Measurements from ENCODE around the gene NTM.

The NTM gene

DNA sequence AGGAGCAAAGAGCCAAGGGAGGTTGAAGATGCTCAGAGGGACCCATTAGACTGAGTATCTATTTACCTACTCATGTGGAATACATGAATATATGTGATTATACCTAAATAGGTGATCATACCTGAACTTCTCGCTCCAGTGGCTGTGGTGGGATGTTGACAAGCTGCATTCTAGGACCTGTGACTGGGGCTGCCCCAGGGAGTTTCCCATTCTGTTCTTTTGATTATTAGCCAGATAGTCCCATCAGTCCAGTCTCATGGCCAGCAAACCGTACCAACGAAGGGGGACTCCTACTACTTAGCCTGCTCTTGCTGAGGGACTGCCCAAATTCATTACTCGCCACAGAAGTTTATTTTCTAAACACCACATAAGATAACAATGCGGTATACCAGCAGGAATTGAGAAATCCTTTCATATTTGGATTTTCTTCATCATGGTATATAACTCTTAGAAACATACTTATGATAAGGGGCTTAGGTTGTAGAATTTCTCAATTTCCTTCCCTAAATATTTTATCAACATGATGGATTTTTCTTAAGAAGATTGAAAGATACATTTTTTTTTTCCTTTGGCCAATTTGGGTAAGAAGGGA lies 273.9 kb downstream of the NTM start:
- no peak for DNase-seq (ENCODE audit: low read depth)

DNA sequence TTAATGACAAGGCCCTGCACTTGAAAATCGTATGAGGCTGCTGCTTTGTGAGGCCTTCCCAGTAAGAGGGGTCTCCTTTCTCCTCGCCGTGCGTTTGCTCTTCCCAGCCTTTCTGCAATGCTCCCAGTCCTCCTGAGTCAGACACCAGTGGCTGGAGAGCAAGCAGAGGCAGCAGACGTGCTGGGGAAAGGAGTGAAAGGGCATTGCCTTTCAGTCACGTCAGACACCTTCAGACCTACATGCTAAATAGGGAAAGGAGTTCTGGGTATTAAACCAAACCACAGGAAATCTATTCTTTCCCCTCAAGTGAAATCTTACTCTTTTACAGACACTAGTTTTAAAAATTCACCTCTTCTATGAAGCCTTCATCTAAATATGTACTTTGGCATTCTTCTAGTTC lies 274.8 kb downstream of the NTM start:
- DNase-seq (ENCODE audit: low read depth) = no peak

DNA sequence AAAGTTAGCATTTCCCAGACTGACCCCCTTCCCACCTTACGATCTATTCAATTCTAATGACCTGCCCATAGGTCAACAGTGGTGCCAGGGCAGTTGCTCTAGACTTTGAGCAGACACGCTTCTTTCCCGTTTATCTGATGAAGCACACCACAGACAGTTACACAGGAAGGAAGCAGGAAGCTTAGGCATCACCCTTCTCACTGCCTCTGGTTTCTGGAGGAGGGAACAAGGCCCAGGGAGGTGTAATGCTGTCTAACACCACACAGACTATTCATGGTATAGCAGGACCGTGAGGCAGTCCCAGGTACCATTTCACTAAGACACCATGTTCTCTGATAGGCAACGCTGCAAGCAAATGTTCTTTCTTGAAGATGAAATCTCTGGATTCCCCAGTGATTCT lies 279.4 kb downstream of the NTM start:
- DNase-seq (ENCODE audit: low read depth) = no peak

DNA sequence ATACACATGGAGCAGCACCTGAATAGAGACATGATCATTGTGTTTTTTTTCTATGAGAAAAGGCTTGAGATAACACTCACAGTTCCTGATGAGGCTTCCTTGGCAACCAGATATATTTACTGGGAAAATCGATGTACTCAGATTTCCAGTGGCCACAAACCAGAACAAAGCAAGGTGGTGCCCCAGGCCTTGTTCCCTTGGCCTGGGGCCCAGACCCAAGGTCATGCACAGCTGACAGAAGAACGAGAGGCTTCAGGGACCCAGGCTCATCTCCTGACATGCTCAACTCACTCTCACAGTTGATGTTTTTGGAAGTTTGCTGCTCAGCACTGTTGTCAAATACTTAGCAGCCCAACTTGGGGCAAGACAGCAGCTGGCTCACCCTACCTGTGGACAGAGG lies 281.8 kb downstream of the NTM start:
- no peak for DNase-seq (ENCODE audit: low read depth)

DNA sequence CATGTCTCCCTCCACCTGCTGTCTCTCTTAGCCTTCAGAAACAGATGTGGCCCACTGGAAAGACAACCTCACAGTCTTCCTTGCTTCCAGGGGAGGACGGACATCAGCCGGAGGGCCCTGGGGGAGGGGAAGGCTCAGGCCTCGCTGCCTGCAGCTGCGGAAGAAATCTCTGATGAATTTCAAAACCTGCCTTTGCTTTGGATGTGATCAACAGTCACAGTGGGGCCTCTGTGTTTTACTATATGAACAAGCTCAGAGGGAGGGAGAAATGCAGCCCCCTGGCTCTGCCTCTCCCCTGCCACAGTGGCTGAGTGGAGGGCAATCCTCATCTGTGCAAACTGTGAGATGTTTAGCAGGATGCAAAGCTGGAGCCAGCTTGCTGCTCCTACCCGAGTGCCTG lies 282.8 kb downstream of the NTM start:
- no peak for DNase-seq (ENCODE audit: low read depth)

DNA sequence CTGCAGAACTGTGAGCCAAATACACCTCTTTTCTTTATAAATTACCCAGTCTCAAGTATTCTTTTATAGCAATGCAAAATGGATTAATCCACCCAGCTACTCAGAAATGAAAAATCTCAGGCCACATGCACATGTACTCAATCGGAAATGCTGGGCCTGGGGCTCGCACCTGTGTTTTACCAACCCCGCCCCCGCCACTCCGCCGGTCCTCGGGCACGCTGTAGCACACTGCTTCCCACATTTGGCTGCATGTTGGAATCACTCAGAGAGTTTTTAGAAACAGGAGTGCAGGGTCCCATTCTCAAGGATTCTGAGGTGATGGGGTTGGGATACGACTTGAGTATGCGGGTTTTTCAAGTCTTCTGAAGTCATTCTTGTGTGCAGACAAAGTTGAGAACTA lies 284.4 kb downstream of the NTM start:
- no peak for DNase-seq (ENCODE audit: low read depth)

DNA sequence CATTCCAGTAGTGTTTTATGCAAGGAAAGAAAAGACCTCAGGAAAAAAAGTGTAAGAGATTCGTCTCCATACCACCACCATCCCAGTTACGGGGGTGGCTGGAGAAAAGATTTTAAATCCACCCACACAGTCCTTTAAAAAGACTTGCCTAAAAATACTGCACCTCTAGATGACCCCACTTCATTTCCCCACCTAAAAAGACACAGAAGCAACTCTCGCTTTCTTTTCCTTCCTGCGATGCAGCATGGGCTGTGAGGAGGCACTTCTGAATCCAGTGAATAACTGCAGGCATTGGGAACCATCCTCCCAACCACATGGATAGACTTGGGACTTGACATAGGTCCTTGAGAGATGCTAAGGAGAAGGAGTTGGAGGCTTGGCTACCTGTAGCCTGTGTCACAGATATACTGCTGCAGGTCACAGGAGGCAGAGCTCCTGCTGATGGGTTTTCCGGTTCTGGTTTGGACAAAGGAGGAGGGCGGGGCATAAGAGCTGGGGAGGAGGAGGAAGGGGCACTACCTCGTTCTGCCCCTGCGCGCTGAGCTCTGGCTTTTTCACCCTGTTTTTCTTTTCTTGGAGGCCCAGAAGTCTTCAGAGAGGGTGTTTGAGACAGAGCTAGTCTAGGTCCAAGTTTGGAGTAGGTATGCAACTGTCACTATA lies 285.9 kb downstream of the NTM start:
- DNase-seq (ENCODE audit: low read depth) = no peak

DNA sequence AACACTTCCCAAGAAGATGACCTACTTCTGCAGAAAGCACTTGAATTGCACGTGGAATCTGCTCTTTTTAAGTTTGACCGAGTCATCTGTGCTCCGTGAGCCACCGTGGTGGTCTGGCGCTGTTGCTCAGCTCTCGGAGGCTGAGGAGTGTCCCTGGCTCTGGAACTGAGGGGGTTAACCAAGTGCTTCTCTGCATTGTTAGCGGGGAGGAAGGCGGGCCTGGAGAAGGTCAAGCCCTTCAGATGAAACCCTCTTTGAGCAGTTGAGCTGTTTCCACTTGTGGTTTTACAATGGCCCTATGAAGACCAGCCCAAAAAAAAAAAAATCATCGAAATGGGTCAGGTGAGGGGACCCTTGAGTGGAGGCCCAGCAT lies 286.4 kb downstream of the NTM start:
- no peak for DNase-seq (ENCODE audit: low read depth)

DNA sequence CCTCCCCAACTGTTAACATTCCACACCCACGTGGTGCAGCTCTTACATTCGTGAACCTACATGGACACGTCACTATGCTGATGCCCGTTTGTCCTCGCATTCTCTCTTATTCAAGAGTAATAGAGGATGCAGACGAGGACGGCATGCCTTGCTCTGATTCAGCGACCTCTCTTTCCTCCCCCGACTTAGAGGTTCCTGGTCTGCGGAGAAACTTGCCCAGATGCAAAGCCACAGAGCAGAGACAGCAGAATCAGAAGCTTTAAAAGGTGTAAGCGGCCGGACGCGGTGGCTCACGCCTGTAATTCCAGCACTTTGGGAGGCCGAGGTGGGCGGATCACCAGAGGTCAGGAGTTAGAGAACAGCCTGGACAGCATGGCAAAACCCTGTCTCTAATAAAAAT lies 288.0 kb downstream of the NTM start:
- no peak for DNase-seq (ENCODE audit: low read depth)

DNA sequence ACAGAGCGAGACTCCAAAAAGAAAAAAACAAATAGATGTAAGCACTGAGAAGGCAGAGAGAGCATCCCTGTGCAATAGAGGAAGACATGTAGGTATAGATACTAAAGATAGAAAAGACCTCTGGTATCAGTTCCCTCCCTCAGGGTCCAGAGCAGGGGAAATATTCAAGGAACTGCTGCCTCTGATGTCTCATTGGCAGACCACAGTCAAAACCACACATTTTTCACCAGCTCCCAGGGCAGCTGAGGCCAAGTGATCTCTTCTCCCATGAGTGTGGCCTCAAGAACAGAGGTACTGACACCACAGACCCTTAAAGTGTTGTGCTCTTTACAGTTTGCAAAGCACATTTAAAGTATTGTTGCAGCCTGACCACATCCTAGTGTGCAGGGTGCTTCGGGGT lies 288.5 kb downstream of the NTM start:
- DNase-seq (ENCODE audit: low read depth) = no peak

DNA sequence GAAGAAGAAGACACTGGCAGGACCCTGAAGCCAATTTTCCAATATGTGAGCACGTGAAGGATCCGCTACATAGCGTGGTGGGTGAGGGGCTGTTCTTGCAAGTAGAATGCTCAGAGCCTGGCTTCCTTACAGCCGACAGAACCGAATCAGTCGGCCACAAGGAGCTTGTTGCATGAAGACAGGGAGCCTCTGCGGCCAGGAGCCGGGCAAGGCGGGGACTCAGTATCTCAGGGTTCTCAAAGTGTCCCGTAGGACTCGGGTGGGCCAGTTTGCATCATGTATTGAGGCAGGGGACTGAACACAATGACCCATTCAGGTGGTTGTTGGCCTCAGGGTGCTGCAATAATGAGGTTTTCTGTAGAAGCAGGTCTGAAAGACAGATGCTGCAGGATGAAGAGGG lies 289.5 kb downstream of the NTM start:
- no peak for DNase-seq (ENCODE audit: low read depth)

DNA sequence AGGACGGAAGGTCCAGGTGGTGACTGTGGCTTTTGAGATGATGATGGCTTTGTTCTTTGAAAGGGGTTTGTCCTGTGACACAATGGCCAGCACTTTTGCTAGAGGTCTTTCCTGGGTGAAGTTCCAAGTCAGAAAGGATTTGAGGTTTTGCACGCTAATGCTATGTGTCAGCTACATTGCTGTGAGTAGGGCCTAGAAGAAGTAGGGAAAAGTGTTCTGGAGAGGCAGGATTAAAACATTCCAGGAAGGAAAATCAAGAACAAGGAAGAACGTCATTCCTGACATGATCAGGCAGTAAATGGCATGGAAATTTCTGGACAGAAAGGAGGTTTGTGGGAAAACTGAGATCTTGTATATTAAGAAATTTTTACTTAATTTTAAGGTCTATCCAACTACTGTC lies 290.7 kb downstream of the NTM start:
- DNase-seq (ENCODE audit: low read depth) = no peak

DNA sequence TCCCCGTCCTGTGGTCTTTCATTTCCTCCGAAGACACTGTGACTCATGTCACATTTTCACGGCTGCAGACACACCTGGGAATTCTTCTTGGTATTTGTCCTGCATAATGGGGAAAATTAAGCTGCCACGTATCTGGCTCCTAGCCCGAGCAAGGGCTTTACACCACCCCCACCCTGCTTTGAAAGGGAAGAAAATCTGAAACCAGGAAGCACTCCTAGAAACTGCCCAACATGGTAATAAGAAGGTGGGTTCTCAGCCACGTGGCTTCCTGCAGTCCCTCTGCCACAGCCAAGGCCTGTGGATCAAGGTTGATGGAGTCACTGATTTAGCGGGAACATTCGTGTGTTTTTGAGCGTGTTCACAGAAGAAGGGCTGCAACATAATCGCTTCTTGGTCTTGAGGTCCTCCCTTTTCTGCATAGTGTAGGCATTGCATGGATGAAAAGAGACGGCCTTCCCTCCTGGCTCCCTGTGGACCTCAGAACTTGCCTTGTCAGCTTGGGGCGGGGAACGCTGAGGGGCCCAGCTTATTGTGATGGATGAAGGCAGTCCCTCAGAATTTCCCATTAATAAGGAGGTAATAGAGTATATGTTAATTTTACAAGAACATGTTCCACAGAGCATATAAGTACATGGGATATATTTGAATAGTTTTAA lies 292.0 kb downstream of the NTM start:
- no peak for DNase-seq (ENCODE audit: low read depth)

DNA sequence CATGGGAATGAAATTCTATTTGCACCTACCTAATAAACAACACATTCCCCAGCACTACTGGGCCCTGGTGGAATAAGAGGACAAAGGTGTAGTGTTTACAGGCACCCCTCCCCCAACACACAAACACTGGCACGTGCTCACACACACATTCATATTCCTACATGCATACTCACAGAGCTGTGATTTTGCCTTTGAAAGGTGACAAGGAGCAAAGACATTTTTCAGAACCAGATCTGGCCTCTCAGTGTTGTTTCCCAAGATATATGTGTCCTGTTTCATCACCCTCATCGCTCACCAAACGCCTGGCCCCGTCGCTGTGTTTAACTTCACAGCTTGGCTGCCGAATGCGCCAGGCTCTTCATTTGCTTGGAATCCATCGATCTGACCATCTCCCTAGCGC lies 292.6 kb downstream of the NTM start:
- no peak for DNase-seq (ENCODE audit: low read depth)

DNA sequence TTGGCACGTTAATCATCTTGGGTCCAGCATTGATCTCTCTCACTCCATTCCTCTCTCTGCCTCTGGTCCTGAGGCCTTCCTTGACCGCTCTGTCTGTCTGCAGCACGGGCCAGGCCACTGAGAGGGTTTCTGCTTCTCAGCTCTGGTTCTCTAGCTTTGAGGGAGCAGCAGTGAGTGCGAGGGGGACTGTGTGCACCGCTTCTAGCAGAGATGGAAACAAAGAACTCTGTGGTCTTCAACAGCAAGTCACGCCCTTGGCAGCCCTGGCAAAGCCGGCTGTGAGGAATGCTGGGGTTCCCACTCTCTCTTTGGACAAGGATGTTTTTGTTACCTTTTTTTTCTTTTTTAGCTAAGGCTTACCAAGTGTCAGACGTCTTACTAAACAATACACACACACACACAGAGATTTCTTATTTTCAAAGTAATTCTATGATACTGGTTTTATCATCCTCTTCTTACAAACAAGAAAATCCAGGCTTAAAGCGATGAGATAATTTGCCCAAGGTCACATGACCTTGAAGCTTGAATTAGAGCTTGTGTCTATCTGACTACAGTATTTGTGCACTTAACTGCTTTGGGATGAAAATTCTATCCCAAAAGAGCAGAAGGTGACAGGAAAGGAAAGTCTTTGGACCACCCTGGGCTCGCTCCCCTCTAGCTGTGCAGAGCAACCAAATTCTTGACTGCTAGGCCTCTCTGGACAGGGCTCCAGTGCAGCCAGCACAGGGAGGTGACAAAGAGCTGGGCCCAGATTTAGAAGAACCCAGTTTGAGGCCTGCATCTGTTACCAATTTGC lies 293.2 kb downstream of the NTM start:
- DNase-seq (ENCODE audit: low read depth) = no peak

DNA sequence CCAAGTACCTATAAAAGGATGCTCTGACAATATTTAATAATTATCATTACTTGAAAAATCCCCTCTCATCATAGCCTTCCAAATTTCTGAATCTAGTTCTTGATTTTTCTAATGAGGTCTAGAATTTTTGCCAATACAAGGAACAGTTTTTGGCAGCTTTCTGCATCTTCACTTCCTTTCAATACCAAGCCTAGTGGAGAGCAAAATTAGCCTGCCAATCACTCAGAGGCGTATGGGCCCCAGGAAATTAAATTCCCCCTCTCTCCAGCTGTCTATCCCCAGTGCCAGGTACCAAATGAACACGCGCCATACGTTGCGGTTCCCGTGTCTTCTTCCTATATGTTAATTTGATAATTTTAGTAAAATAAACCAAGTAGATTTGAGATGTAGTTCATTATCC lies 293.9 kb downstream of the NTM start:
- no peak for DNase-seq (ENCODE audit: low read depth)

DNA sequence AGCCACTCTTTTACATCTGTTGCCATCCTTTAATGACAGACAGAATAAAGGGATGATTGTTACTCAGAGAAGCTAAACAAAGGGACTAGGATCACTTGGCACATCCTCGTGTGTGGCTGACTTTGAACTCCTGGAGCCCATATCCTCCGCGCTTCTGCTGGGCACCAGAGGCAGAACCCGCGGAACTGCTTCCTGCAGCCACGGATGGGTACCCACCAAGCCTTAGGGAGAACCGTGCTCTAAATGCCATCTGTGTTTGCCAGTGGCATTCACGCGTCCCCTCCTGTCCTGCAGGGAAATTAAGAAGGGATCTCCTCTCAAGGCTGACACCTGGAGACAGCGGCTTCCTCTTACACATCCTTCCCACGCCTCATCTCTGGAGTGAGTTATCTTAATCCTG lies 294.4 kb downstream of the NTM start:
- DNase-seq (ENCODE audit: low read depth) = no peak

DNA sequence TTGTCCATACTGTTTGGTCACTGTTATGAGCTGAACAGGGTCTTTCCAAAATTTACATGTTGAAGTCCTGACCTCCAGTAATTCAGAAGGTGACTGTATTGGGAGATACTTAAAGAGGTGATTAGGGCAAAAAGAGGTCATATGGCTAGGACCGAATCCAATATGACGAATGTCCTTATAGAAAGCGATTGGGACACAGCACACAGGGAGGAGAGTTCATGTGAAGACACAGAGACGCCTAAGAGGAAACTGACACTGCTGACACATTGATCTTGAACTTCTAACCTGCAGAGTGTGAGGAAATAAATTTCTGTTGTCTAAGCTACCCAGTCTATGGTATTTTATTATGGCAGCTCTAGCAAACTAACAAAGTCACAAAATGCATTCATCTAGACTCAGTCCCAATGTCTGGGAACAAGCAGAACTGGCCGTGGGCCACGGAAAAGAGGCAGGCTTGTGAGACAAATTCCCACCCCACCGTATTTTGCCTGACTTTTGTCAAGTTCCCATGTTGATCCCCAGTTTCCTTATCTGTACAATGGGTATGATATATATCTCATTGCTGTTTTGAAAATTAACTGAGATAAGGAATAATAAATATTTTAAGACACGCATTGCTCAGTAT lies 295.0 kb downstream of the NTM start:
- DNase-seq (ENCODE audit: low read depth) = no peak

DNA sequence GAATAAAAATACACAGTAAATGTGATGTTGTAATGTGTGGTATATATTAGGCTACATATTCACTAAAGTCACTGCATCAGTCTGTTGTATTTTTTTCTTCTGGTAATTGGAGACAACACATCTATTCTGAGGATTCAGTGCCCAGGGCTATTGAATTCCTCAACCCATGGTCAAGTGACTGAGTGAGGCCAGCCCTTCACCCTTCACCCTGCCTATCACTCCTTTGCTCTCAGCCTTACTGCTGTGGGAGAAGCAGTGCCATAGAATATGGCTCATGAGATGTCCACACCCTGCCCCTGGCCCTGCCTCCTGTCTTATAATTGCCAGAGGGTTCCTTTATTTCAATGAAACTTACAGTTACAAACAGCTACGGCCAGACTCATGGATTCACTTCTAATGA lies 295.6 kb downstream of the NTM start:
- no peak for DNase-seq (ENCODE audit: low read depth)

DNA sequence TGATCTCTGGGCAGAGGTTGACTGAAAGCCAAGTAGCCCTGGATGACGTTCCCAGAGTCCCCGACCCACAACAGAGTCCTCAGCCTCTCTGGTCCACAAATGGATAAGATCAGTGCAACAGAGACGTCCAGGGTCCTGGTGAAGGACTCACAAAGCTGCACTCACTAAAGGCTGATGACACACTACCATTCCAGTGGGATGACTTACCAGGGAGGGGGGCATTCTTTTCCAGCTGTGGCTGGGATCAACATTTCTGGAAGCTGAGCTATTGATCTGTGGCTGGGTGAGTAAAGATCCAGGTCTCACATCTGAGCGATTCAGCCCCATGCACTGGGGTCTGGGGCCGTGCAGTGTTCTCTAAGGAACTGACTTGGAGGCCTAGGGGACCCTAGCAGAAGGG lies 296.2 kb downstream of the NTM start:
- no peak for DNase-seq (ENCODE audit: low read depth)

DNA sequence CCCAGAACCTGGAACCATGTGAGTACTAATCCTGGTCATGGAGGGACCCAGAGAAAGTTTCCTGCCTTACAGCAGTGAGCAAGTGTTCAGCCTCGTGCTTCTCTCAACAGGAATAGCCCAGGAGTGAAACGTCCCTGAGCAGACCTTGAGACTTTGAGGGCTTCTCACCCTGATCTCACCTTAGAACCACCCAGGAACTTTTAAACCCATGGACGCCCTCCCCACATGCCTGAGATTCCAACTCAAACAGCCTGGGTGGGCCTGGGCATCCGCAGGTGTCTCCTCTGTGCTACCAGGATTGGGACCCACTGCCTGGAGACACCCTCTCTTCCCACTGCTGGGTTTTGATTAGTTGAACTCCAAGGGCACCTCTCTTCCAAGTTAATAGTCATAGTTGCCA lies 297.2 kb downstream of the NTM start:
- no peak for DNase-seq (ENCODE audit: low read depth)

DNA sequence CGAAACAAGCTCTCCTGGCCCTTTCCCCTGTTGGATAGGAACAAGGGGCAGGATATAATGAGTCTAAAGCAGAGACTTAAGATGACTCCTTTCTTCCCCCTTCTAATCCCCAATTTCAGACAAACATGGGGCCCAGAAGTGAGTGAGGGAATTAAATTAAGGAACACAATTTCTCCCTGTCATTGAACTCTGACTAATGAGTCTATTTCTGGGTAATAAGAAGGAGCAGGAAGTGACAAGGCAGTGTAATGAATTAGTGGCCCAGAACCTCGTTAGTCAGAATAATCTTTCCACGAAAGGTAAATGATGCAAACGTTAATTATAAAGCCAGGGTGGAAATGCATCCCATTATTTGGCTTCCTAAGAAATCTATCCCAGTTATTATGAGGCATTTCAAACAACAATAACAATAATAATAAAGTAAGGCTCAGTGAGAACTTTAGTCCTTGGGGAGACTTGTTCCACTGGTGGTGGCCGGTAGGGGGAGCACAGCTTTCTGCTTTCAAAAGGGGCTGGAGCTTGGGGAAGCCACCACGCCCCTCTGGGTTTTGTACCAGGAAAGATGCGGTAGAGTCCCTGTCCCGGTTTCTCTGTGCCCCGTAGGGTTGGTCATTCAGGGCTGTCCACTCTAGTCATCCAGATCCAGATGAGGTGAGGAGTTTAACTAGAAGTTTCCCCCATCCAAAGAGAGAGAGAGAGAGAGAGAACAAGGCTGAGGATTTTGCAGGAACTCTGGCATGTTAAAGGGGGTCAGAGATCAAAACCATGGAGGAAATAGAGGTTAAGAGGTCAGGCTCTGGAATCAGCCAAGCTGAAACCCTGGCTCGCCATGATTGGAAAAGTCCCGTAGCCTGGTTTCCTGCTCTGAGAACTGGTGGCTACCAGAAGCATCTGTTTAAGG lies 298.3 kb downstream of the NTM start:
- no peak for DNase-seq (ENCODE audit: low read depth)

All from stimulated activated CD8-positive, alpha-beta memory T cell treated with anti-CD3 and anti-CD28 coated beads, Interleukin-12 subunit alpha, Interleukin-12 subunit beta, amount 100 ng/mL, for 4 hours (primary cell).